GM20431 (cell line): ENCODE results near the gene YJEFN3.

Experiments used
- in situ Hi-C: fragments of 300-500 bp; cut with MseI, MboI; formaldehyde crosslinking; loops from one replicate; pipeline ENCODE4 v1.15.0; 2020; ENCODE audit warnings: low sequenced_read_pairs; ENCODE audit not compliant: unreplicated experiment

The YJEFN3 gene

DNA sequence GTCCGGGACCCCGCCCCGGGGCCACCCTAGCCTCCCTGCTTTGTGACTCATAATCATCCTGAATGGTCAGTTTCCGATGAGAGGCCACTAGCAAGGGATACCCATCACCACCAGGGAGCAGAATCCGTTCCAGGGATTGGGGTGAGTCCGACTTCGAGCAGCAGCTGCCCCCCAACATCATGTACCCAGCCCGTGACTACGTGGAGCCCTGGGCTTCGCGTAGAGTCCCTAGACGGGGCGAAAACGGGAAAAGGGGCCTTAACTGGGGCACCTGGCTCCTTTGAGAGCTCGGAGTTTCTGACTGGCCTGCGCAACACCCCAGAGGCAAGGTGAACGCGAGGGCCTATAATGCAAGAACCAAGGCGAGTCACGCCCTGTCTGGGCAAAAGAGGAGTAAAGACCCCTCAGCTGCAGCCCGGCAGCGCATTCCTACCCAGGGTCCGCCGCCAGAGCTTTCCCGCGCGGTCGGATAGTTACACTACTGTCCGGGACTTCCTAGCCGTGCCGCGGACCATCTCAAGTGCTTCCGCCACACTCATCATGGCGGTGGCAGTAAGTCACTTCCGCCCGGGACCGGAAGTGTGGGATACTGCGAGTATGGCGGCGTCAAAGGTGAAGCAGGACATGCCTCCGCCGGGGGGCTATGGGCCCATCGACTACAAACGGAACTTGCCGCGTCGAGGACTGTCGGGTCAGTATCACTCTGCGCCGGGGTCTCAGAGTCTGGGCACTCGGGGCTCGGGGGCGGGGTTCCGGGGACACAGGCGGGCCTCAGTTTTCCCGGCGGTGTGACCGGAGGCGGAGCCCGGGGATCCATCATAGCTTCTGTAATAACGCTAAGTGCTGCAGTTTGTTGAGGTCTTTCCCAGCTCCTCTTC, 12.8 kb upstream of the YJEFN3 start, which contains the start of gene NDUFA13:
Gene NDUFA13 (plus strand): TSS at position 584 of the 878 bp plus-strand sequence. CDS start 14 bp downstream, at position 598.
- in situ Hi-C loops, result no loop called here

DNA sequence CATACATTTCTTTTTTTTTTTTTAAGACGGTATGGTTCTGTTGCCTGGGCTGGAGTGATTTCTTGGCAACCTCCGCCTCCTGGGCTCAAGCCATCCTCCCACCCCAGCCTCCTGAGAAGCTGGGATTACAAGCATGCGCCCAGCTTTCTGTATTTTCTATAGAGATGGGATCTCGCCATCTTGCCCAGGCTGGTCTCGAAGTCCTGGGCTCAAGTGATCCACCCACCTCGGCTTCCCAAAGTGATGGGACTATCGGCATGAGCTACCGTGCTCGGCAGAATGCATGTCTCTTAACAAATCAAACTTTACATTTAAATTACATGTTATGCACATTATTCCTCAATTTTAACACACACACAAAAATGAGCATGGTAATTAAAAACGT, 11.5 kb upstream of the YJEFN3 start:
- in situ Hi-C loops, result no loop called here

DNA sequence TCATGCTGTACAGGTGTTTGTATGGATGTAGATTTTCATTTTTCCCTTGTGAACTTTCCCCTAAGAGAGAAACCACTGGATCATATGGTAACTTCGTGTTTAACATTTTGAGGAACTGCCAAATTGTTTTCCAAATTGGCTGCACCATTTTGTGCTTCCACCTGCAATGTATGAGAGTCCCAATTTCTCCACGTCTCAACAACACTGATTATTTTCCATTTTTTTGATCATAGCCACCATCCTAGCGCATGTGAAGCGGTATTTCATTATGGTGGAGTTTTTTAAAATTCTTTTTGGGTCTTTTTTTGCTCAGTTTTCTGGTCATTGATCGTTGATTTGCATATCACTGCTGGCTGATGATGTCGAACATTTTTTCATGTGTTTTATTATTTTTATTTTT, 7.7 kb upstream of the YJEFN3 start:
- in situ Hi-C loops, result no loop called here

DNA sequence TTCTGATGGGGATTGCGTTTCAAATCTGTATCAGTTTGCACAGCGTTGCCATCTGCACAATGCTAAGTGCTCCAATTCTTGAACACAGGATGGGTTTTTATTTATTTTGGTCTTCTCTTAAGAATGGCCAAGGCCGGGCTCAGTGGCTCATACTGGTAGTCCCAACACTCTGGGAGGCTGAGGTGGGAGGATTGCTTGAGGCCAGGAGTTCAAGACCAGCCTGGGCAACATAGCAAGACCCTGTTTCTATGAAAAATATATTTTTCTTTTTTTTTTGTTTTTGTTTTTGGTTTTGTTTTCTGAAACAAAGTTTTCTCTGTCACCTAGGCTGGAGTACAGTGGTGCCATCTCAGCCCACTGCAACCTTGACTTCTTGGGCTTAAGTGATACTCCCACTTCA, 5.5 kb upstream of the YJEFN3 start:
- in situ Hi-C loops, result no loop called here

DNA sequence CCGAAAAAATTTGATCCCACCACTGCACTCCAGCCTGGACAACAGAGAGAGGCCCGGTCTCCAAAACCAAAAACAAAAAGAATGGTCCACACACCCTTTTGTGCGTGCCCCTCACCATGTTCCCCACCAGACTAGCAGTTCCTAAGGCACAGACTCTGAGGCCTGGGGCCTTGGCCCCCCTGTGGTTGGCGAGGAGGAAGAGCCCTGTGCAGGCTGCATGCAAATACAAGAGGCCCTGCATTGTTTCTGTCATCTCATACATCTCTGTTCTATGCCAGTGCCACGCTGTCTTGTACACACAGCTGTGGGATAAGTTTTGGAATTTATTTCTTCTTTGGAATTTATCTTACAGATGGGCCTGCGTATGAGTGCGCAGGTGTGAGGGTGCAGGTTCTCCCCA, 4.7 kb upstream of the YJEFN3 start:
- in situ Hi-C loops, result no loop called here

DNA sequence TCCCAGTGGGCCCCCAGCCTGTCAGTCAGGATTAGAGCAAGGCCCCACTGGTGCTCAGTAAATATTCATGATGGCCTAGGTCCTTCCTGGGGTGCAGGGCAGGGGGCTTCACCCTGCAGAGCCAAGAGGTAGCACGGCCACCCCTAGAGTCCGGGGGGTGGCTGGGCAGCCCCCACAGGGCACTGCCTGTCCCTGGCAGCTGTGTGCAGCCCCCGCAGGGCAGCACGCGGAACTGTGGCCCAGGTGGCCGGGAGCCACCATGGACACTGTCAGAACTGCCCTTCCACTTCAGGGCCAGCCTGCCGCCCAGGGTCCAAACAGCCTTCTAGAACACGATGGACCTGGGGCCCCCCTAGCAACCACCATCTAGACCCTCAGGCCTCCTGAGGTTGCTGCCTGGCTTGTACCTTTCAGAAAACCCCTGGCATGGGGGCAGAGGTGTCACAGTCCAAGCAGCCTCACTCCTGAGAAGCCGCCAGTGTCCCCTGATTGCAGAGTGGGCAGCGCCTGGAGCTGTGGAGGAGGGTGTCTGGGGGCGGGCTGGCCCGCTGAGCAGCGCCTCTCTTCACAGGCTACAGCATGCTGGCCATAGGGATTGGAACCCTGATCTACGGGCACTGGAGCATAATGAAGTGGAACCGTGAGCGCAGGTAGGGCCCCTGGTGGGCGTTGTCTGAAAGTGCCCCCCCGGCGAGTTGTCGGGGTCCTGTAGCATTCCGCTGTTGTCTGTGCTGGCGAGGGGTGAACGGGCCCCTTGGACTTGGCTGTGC, 2.9 kb upstream of the YJEFN3 start:
- in situ Hi-C loops, result loop anchor here (25.0 kb wide), 3 partner anchors 112 to 762 kb away; partner anchors contain the start of genes GMIP and LPAR2

DNA sequence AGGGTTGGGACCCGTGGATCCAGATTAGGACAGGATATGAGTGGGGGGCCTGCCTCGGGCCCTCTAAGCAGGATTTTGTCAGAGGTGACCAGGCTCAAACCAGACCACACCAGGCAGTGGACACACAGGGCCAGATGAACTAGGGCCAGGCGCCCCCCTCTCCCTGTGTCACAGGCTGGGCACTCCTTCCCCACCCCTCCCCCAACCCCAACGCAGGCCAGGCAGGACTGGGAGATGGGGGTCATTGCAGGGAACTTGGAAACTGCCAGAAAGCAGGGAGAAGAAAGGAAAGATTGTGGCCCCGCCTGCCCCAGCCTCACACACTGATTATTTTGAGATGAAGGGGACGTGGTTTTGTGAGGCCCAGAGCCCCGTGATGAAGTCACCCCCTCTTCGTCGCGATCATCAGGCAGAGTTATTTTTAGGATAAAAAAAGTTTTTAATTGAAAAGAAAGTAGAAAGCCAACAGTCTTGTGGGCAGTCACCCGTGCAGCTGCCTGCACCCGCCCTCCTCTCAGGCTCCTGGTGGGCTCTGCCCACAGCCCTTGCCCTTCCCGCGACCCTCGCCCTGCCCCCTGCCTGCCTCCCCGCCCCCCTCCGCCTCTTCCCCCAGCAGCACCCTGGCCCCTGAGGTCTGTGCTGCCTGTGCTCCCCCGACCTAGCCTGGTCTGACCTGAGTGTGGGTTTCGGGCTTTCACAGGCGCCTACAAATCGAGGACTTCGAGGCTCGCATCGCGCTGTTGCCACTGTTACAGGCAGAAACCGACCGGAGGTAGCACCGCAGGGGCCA, 1.9 kb upstream of the YJEFN3 start:
- in situ Hi-C loops, result loop anchor here (25.0 kb wide), 3 partner anchors 111 to 761 kb away; partner anchors contain the start of genes GMIP and LPAR2

DNA sequence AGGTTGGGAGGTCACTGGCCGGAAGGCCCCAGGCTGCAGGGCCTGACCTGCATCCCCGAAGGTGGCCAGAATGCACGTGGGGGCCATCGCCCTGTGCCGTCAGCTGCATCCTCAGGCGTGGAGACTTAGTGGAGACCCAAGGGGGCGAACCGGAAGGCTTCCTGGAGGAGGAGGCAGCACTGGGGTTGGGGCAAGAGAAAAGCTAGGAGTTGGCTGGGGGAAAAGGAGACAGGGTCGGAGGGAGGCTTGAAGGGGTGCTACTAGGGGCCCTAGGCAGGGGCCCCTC, 1.4 kb upstream of the YJEFN3 start:
- in situ Hi-C loops, result loop anchor here (25.0 kb wide), 3 partner anchors 110 to 760 kb away; partner anchors contain the start of genes GMIP and LPAR2

DNA sequence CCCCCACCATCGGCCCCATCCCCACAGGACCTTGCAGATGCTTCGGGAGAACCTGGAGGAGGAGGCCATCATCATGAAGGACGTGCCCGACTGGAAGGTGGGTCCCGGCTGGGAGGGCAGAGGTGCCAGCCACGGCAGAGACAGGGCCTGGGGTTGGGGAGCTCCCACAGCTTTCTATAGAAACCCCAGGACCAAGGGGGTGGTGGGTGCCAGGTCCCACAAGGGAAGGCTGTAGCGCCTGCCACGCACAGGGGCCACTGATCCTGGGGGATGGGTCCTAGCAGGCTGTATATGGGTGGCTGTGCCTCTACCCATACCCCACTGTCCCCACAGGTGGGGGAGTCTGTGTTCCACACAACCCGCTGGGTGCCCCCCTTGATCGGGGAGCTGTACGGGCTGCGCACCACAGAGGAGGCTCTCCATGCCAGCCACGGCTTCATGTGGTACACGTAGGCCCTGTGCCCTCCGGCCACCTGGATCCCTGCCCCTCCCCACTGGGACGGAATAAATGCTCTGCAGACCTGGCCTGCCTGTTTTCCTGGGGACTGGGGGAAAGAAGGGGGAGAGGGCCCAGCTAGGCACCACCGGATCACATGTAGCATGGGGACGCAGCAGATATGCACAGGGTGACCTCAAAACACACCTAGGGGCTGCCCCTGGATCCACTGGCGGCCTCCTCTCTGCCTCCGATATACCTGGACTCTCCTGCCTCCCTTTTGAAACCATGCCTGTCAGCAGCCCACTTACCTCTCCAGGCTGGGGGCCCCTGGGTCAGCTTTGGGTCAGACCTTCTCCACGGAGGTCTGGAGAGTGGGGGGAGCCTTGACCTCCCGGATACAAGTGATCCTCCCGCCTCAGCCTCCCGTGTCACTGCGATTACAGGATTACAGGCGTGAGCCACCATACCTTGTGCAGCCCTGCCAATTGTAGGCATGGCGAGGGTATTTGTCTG, 761 bp upstream of the YJEFN3 start:
- in situ Hi-C loops, result loop anchor here (25.0 kb wide), 3 partner anchors 109 to 759 kb away; partner anchors contain the start of genes GMIP and LPAR2

DNA sequence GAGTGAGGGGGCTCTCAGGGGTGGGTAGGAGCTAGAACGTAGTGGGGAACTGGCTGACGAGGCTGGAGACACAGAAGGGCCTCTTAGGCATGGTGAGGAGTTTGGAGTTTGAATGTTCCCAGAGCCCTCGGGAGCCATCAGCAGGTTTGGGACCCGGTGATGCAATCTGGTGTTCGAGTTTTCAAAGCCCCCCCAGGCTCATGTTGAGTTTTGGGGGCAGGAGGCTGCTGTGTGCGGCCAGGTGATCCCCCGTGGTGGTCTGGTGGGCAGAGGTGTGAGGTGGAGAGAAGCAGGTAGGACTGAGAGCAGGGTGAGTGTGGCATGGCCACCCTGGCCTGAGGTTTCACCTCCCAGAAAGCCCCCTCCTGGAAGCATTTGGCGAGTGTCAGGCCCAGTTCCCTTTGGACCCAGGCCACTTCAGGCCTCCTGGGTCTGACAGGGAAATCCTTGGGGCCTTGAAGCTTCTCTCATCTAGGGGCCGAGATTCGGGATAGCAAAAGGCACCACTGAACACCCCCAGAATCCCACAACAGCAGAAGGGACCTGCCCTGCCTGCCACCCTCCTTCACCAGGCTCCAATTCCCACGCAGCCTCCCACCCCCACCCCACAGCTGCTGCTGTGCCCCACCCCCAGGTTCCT, 1.2 kb downstream of the YJEFN3 start:
- in situ Hi-C loops, result loop anchor here (25.0 kb wide), 3 partner anchors 107 to 757 kb away; partner anchors contain the start of genes GMIP and LPAR2

DNA sequence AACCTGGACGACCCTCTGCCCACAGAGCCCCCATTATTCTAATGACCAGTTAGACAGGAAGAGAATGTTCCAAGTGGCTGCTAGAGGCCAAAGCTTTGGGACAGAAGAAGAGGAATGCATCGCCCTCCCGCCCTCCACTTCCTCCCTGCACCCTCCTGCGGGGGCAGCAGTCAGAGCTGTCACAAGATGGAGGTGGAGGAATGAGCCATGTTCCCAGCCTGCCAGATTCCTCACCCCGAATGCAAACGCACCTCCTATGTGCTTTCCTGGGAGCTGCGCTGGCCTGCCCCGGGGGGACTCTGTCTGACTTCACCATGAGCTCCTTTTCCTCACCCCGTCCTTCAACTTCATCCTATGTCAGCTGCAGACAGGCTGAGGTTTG, 1.7 kb downstream of the YJEFN3 start:
- in situ Hi-C loops, result loop anchor here (25.0 kb wide), 3 partner anchors 107 to 757 kb away; partner anchors contain the start of genes GMIP and LPAR2

DNA sequence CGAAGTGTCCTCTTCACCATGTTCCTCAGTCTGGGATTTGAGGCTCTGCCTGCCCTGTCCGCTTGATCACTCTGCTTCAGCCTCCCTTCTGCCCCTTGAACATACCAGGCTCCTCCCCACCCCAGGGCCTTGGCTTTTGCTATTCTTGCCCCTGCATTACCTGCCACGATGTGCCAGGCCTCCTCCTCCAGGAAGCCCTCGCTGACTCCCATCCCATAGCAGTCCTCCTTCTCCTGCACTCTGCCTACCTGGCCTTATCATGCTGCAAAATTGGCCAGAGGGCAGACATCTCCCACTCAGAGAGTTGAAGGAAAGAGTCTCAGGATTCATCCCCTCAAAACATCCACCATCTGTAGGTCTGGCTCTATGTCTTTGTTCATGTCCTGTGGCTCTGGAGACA, 2.2 kb downstream of the YJEFN3 start:
- in situ Hi-C loops, result loop anchor here (25.0 kb wide), 3 partner anchors 106 to 756 kb away; partner anchors contain the start of genes GMIP and LPAR2

DNA sequence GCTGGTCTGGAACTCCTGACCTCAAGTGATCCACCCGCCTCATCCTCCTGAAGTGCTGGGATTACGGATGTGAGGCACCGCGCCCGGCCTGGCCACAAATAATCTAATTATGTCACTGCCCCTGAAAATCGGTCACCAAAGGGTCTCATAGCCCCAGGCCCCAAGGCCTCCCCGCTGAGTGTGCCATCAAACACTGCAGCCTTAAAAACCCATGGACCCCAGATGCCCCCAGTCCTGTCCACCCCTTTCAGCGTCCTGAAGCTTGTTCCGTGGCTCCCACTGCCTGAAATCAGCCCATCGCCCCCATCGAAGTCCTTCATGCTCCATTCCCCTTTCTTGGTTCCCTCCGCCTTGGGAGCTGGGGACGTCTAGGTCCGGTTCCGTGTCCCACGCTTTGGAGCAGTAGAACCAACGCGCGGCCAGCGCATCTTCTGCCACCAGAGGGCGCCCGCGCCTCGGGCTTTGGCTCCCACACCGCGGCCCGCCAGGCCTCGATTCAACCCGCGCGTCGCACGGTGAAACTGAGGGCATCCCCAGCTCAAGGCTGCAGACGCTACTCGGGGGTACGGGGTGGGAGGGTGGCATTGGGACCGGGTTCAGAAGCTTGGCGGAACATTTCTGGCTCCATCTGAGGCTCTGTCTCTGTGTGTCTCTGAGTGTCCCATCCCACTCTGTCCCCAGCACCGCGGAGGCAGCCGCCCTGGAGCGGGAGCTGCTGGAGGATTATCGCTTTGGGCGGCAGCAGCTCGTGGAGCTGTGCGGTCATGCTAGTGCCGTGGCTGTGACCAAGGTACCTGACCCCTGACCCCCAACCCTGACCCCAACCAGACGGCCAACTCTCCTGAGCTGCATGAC, 3.5 kb downstream of the YJEFN3 start:
- in situ Hi-C loops, result loop anchor here (25.0 kb wide), 3 partner anchors 105 to 755 kb away; partner anchors contain the start of genes GMIP and LPAR2

DNA sequence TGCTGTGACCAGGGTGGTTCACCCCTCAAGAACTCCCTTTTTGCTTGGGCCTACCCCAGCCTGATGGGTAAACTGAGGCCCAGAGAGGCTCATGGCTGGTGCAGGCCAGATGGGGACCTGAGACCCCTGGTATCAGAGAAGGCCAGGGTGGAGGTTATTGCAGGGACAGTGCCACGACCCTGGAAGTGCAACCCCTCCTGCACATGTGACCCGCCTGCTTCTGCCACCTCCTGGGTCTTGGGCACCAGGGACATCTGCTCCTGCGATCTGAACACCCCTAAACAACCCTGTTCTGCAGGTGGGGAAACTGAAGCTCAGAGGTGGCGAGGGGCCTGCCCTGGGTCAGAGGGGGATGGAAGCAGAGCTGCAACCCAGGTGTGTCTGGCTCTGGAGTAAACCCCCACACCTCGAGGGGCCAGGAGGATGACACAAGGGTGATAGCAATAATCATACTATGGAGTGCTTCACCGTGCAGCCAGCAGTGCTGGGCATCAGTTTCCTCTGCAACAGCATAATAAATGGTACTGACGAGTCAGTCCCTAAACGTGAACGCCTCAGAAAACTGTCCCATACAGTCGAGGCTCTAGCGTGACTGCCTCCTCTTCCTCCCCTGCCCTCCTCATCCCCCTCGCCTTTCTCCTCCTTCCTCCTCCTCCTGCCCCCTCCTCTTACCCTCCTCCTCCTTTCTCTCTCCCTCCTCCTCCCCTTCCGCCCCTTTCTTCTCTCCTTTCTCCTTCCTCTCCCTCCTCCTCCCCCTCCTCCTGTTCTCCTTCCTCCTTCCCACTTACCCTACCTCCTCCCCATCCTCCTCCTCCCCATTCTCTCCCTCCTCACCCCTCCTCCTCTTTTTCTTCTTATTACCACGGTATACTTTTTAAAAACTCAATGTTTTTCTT, 4.3 kb downstream of the YJEFN3 start:
- in situ Hi-C loops, result loop anchor here (25.0 kb wide), 3 partner anchors 104 to 754 kb away; partner anchors contain the start of genes GMIP and LPAR2

DNA sequence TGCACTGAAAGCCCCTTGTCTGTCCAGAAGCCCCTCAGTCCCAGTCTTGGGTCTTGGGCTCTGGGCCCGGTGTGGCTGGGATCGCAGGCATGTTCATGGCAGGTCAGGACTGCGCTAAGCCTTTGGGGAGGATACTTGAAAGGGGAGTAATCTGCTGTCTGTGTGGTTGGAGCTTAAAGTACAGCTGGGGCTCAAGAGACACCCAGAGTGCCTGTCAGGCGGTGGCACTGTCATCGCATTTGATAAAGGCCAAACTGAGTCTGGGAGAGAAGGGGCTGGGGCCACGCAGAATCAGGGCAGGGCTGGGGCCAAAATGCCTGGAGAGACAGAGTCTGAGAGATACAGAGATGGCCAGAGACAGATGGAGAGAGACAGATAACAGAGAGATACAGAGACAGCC, 5.1 kb downstream of the YJEFN3 start:
- in situ Hi-C loops, result loop anchor here (25.0 kb wide), 3 partner anchors 103 to 753 kb away; partner anchors contain the start of genes GMIP and LPAR2

DNA sequence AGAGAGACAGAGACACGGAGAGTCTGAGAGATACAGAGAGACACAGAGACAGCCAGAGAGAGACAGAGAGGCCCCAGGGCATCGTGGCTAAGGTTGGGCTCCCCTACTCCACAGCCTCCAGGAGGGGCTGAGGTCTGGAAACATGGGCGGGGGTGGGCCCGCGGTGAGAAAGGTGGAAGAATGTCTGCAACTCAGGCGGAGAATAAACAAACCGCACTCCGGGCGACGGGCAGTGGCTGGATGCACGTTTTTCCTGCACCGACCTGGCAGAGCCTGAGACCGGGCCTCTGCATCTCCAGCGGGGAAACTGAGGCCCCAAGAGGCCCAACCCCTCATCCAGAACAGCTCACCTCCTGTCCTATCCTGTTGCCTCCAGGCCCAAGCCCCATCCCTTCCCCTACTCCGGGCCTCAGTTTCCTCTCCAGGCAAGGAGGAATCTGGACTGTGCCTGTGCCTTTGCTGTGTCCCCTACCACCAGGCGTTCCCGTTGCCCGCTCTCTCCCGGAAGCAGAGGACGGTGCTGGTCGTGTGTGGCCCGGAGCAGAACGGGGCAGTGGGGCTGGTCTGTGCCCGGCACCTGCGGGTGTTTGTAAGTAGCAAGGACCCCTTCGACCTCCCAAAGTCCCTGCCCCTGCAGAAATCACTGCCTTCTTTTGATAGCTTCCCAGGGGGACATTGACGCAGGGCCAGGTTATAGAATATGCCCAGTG, 6.0 kb downstream of the YJEFN3 start:
- in situ Hi-C loops, result loop anchor here (25.0 kb wide), 3 partner anchors 103 to 753 kb away; partner anchors contain the start of genes GMIP and LPAR2
